ENCODE measurements around the gene CERS4.

DNA sequence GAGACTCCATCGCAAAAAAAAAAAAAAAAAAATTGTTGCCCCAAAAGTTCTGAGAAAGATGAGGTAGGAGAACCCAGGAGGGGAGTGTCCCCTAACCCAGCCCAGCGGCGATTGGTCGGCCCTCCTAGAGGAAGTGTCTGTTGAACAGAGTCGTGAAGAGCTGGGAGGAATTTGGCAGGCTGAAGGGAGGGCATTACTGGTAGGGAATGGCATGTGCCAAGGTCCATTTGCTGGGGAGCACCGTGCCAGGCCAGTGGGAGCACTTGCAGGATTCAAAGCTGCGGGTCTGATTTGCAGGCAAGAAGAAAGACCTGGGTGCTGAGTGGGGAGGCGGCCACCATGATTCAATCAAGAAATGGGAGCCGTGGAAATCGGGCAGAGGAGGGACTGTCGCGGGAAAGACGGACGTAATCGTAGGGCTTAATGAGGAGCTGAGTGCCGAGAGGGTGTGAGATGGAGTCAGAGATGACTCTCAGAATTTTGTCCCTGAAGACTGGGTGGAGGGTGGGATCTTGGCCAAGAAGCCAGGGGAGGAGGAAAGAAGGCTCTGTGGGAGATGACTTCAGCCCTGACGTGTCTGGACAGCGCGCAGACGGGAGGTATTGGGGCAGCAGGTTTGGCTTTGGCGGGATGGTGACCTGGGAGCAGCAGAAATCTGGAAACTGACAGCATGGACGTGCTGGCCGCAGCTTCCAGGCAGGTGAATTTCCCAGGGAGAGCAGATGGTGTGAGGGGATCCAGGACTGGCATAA lies 15.4 kb downstream of the CERS4 start:
- TF ChIP-seq CTCF (conservative IDR thresholded peaks at IDR 0.05; ENCODE audit: low read depth in 2 of 2) (no peak), POLR2AphosphoS5 (IDR thresholded peaks at IDR 0.05; ENCODE audit: low read depth) (no peak), ZNF114 (CRISPR knock-in tag; IDR thresholded peaks at IDR 0.05) (no peak), EZH2 (IDR thresholded peaks at IDR 0.05; ENCODE audit: low read depth, unreplicated experiment) (no peak), CREB1 (CRISPR knock-in tag; IDR thresholded peaks at IDR 0.05; ENCODE audit: low read depth) (no peak), ZNF331 (CRISPR knock-in tag; IDR thresholded peaks at IDR 0.05; ENCODE audit: low read depth) (no peak), EZH2phosphoT487 (IDR thresholded peaks at IDR 0.05; ENCODE audit: unreplicated experiment) (no peak), JUNB (IDR thresholded peaks at IDR 0.05; ENCODE audit: unreplicated experiment) (no peak), NANOG (IDR thresholded peaks at IDR 0.05; ENCODE audit: borderline replicate concordance) (no peak), ZNF462 (CRISPR knock-in tag; IDR thresholded peaks at IDR 0.05) (no peak)
- TF ChIP-seq, protein P1, sequence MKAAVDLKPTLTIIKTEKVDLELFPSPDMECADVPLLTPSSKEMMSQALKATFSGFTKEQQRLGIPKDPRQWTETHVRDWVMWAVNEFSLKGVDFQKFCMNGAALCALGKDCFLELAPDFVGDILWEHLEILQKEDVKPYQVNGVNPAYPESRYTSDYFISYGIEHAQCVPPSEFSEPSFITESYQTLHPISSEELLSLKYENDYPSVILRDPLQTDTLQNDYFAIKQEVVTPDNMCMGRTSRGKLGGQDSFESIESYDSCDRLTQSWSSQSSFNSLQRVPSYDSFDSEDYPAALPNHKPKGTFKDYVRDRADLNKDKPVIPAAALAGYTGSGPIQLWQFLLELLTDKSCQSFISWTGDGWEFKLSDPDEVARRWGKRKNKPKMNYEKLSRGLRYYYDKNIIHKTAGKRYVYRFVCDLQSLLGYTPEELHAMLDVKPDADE (IDR thresholded peaks at IDR 0.05), result no peak
- TF ChIP-seq, protein P2, sequence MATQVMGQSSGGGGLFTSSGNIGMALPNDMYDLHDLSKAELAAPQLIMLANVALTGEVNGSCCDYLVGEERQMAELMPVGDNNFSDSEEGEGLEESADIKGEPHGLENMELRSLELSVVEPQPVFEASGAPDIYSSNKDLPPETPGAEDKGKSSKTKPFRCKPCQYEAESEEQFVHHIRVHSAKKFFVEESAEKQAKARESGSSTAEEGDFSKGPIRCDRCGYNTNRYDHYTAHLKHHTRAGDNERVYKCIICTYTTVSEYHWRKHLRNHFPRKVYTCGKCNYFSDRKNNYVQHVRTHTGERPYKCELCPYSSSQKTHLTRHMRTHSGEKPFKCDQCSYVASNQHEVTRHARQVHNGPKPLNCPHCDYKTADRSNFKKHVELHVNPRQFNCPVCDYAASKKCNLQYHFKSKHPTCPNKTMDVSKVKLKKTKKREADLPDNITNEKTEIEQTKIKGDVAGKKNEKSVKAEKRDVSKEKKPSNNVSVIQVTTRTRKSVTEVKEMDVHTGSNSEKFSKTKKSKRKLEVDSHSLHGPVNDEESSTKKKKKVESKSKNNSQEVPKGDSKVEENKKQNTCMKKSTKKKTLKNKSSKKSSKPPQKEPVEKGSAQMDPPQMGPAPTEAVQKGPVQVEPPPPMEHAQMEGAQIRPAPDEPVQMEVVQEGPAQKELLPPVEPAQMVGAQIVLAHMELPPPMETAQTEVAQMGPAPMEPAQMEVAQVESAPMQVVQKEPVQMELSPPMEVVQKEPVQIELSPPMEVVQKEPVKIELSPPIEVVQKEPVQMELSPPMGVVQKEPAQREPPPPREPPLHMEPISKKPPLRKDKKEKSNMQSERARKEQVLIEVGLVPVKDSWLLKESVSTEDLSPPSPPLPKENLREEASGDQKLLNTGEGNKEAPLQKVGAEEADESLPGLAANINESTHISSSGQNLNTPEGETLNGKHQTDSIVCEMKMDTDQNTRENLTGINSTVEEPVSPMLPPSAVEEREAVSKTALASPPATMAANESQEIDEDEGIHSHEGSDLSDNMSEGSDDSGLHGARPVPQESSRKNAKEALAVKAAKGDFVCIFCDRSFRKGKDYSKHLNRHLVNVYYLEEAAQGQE (IDR thresholded peaks at IDR 0.05; ENCODE audit: unreplicated experiment), result no peak
